CD4-positive, alpha-beta T cell treated with Interleukin-6 at 100 ng/mL for 8 hours (primary cell): ENCODE measurements around the gene PXDN.

Experiments used
- DNase-seq: peaks from one replicate; pipeline ENCODE4 v3.0.0-alpha.2; 2020; ENCODE audit warnings: mixed read lengths, low spot score

PXDN gene

GRCh38 chr2:1650085-1650872 lies 94.0 kb downstream of the PXDN start:
- no peak for DNase-seq

- DNase-seq, result no peak
These were observed 94.9 kb downstream of the PXDN start for GRCh38 chr2:1649103-1650084.

DNA sequence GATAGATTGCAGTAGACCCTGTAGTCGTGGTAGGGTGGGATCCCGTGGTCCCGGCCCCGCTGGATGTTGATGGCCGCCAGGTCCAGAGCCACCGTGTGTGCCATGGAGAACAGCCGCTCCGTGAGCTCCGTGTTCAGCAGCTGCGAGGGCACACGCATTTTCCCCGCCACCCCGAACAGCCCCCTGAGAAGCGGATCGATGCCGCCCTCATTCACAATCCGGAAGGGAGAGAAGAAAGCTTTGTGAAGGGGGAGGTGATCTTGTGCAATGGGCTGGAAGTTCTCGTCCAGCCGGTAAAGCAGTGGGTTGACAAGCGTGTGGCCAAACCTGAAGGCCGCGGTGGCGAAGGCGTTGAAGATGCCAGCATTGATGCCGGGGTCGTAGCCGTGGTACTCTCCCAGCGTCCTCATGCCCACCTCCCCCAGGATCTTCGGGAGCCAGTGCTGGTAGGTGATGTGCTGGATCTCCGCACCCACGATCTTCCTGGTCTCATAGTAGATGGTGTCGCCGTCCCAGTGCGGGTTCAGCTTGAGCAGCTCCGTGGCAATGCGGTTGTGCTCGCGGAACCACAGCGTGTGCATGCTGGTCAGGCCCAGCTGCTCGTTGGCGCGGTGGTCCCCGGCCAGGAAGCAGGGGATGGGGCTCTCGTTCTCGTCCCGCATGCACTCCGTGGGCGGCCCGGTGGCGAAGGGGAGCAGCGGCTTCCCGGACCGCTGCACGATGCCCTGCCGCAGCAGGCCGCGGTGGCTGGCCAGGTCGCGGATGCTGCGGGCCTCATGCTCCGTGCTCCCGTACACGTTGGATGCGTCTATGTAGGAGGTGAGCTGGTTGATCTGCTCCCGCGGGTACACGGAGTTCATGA lies 95.8 kb downstream of the PXDN start:
- no peak for DNase-seq

DNA sequence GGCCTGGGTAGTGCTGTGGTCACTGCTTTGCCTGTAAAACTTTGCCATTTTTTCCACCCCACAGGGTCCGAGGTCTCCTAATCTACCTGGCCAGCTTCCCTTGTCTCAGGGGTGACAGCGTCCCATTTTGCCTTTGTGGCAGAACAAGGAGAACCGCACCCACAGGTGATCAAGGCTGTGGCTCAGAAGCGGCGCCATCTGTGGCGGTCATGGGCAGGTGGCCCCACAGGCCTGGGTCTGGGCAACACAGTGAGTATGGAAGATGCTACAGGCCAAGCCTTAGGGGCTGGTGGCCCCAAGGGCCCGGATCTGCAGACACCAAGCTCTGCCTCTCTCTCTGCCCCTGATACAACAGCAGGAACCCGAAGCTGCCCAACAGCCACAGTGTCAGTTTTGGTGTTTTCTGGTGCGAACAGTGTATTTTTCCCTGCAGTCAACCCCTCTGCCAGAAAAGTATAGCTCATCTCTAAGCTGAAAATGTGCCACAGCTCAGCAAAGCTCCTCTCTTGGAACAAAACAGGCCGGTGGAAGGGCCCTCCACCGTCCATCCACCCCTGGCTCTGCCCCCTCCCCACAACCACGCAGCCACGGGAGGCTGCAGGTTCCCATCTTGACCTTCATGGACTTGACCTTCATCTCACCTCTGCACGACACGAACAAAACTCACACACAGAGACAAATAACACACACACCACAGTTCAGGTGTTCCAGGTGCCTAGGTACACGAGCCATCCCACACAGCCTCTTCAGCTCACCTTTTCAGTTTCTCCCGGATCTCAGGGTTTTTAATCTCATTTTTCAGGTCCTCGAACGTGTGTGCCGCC lies 96.7 kb downstream of the PXDN start:
- DNase-seq, result no peak

GRCh38 chr2:1645761-1646476 lies 98.4 kb downstream of the PXDN start:
- DNase-seq, result no peak

- no peak for DNase-seq
These were observed 99.9 kb downstream of the PXDN start for GRCh38 chr2:1644427-1644826.

GRCh38 chr2:1642993-1643619 lies 101.2 kb downstream of the PXDN start:
- no peak for DNase-seq

DNA sequence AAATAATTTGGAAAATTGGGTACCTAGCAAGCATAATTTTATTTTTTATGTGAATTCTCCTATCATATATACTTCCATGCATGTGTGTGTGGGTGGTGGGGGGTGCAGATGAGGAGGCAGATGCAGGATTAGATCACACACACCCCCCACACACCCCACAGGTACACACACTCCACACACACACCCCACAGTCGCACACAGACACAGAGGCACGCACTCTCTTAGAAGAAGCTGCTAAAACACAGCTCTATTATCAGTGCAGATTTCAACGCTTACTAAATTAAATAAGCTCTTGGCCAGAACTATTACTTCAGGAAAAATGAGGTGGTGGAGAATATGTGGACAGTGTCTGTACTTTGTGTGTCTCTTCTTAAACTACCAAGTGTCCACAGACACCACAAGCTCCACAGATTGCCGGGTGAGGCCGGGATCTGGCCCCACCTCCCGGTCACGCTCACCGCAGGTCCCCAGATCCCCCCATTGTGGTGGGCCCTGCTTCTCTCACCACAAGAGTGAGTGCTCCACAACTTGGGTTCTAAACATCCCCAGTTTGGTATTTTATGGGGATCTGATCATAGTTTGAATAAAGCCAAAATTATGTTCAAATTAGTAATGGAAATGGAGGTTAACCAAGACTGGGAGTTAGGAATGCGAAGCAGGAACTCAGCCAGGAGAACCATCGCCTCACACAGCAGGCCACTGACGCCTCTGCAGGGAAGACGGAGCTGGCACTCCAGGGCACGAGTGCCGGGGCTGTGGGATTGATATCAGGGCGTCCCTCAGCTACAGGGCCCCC lies 102.1 kb downstream of the PXDN start:
- no peak for DNase-seq

DNA sequence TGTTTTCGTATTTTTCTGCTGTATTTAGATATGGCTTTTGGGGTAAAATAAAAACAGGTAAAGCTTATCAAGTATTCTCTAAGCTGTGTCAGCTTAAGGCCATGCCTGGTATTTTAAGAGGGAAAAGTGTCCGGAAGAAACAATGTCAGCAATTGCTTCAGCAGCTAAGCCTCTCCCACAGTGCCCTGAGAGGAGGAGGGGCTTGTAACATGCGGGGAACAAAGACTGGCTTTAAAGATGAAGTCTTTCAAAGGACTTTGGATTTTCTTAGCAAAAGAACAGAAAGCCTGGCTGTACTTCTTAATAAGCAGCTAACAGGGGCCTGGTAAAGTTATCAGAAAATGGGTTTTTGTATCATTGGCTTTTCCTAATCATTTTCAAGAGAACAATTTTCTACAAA lies 102.8 kb downstream of the PXDN start:
- no peak for DNase-seq

- no peak for DNase-seq
These were observed 103.8 kb downstream of the PXDN start for GRCh38 chr2:1640301-1641135.

DNA sequence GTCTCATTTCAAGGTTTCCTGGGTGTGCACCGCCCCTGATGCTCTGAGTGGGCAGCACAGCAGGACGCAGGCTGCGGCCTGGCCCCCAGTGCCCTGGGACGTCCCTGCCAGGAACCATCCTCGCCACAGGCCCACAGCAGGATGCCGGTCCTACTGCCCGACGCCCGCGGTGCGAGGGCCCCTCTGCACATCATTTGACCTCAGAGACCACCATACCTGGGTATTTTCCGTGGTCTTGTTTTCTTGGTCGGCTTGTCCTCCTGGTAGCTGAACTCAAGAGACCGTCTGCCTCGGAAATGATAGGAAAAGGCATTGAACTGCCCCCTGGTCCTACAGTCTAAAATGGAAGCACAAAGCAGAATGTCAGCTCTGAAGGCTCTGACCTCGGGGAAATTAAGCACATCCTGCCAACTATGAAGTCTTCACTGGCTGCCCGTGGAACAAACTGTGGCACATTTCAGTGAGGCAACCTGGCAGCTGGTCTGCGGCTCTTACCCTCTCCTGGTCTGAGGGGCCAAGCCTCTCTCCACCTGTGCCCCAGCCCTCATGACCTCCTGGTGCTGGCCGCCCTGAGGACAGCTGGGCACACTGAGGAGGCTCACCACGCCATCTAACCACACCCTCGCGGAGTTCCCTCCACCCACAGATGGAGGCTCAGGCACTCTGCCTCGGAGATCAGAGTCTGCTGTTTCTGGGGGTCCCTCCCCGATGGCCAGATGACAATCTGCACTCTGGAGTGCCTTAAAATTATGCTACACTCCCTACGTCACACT lies 105.0 kb downstream of the PXDN start:
- no peak for DNase-seq

DNA sequence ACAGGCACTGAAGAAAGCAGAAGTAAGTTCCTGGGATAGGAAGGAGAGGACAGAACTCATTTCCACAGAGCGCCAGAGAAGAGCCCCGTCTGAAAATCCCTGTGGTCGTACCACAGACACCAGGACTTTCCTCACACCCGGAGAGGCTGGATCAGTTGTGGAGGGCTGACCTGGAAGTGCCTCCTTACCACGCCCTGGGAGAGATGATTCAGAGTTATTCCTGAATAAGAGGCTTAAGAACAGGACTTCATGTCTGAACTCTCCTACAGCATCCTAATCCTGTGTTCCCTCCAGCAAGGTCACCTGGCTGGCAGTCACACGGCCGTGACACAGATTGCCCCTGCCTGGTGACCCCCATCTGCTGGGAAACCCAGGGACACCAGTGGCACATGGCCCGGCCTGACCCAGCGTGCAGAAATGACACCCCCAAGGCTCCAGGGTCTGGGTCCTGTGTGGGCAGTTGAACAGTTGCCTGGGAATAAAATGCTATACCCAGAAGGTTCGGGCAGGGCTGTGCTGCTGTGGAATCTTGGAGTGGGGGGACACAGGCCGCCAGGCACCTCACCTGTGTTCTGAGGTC lies 105.9 kb downstream of the PXDN start:
- no peak for DNase-seq

GRCh38 chr2:1636791-1637415 lies 107.4 kb downstream of the PXDN start:
- DNase-seq, result no peak

DNA sequence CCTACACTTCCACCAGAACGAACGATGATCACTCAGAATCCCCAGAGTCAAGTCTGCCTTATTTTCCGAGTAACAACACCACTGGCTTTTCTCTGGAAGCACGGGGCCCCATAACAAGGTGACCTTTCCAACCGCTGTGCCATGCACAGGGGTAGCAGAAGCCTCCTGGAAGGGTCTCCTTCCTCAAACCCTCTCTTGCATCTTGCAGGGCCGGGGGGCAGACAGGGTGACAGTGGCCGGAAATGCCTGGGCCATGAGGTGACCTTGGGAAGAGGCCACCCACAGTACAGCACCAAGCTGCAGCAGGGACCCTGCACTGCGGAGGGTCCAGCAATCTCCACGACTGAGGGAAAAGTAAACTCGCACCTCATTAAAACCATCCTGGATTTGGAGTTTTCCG lies 108.5 kb downstream of the PXDN start:
- no peak for DNase-seq

DNA sequence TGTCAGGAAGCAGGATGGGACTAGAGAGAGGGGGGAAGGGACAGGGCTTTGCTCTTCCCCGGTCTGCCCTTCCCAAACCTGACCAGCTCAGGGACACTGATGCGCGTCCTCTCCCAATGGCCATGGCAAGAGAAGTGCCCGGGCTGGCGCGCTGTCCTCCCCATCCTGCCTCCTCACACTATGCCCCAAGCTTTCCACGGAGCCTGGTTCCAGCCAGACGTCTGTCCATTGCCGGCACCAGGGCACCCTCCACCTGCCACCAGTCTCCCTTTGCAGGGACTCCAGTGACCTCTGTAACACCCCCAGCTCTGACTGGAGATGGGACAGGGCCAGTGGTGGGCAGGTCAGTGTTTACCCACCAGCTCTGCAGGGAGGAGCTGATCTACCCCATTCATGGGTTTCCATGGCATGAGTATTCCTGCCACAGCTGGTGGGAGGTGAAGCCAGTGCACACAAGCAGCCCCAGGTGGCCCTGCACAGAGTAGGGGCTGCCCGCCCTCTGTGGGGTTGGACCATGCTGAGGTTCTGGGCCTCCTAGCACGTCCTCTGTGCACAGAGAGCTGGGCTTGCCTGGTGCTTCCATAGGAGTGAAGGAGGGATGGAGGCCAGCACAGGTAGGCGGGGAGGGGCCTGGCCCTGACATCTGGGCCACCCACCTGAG lies 109.5 kb downstream of the PXDN start:
- no peak for DNase-seq

GRCh38 chr2:1633936-1634587 lies 110.3 kb downstream of the PXDN start:
- no peak for DNase-seq
